GM21447 (cell line): ENCODE results near the gene CMIP.
"Not testable (repeated sequence)": the region's sequence is repeated elsewhere in the genome, so short reads cannot be mapped to it uniquely, and the experiment has no call there.

Experiments
- ATAC-seq: cut with Tn5 transposase; IDR thresholded peaks from one replicate; pipeline ENCODE4 v1.9.1; 2021; ENCODE audit not compliant: unreplicated experiment

CMIP gene

GRCh38 chr16:81444448-81445121 is at the start of gene CMIP:
CMIP (plus strand) TSS chr16:81444808.
- ATAC-seq, result peak; percentile 59

DNA sequence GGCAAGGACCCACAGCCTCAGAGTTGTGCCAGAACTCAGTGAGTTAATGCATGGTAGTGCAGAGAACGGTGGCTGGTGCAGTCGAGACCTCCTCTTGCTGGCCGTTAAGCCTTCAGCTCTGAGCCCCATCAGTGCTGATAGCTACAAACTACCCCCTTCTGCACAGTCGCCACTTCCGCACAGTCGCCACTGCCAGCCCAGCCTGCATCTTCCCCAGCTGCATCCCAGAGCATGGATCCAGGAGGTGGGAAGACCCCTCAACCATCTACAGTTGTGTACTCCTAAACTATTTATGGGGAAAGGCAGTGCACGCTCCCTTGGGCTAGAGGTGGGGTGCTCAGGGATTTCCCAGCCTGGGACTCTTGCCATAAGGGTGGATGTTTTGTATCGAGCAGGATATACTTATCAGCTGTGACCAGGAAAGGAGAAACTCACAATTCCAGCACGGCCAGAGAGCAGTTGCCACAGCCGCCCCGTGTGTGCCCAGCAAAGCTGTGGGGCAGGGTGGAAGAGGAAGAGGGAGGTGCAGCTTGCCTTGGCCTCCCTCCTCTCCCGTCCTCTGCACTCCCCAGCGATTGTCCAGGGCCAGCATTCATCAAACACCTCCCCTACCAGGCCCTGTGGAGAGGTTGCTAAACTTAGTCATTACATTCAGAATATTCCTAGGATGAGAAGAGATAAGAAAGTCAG is 49.5 kb upstream of the CMIP start:
- no peak for ATAC-seq

GRCh38 chr16:81397058-81397878 is 47.3 kb upstream of the CMIP start:
- no peak for ATAC-seq

DNA sequence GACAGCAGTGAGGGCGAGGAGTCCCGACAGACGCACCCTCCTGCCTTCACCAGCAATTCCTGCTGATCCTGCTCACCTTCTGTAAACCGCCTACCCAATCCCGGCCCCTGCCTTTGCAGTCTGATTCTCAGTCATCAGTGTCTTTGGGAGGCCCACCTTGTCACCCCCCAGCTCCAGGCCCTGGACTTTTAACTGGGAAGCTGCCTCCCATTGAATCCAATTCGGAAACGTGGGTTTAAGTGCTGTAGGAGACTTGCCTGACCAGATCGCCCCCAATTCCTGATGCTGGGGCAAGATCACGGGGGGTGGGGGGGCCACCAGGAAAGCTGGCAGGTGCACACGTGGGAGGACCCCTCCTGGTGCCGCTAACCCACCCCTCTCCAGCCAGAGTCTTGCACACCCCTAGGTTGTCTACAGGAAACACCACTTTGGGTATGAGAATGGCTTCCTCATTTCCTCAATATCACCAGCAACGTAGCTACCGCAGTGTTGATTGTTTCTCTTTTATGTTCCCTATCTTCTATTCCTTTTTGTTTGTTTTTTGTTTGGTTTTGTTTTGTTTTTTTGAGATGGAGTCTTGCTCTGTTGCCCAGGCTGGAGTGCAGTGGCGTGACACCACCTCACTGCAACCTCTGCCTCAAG is 46.6 kb upstream of the CMIP start:
- no peak for ATAC-seq

DNA sequence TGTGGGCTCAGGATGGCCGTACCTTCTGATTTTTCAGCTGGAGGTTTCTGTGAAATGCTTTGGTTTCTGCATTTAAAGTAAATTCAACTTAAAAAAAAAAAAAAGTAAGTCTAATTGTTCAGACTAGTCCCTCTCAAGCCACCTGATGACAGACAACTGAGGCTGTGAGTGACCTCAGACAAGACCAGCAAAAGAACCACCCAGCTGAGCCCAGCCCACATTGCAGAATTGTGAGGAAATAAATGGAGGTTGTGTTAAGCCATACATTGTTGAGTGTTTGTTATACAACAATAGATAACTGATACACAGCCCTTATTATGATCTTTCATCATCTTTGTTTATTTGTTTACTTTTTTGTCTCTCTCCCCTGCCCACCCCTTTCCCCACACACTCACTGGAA is 44.7 kb upstream of the CMIP start:
- no peak for ATAC-seq

DNA sequence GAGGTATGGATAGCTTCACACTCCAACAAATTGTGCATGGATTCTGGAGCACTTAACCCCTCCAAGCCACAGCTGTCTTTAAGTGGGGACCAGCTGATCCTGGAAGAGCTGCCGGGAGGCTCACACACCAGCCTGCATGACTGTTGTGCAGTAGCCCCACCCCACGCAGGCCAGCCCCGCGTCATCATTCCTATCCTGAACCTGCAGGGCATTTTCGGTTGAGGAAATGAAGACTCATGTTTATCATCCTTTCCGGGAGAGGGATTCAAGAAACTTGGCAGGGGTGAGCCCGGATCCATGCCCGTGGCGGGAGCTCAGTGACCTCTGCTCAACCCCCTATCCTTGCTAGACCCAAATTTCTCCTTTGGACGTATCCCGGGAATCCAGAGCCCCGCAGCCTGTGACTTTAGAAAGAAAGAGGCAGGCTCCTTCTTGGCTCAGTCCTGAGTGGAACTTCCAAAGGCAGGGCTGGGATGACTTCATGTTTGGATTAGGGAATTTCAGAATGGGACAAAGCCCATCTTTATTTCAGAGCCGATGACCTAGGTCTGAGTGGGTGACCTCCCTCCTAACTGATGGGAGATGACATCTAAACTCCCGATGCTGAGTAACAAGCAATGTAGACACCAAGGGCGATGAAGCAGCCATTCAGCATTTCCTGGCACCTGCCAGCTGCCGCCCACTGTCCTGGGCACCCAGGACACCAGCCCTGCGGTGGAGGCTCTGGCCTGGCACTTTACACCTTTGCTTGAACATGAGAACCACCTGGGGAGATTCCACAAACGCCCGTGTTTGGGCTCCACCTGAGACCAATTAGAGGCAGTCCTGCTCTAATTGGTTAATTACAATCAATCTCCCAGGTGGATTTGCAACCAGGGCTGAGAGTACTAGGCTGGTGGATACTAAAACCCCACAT is 43.3 kb upstream of the CMIP start:
- ATAC-seq, result no peak

GRCh38 chr16:81403208-81403600 is 41.4 kb upstream of the CMIP start:
- ATAC-seq, result no peak

GRCh38 chr16:81403601-81404391 is 40.8 kb upstream of the CMIP start:
- peak; percentile 87 for ATAC-seq

GRCh38 chr16:81405002-81405401 is 39.6 kb upstream of the CMIP start:
- ATAC-seq, result not testable (repeated sequence)

GRCh38 chr16:81405702-81406113 is 38.9 kb upstream of the CMIP start:
- no peak for ATAC-seq

DNA sequence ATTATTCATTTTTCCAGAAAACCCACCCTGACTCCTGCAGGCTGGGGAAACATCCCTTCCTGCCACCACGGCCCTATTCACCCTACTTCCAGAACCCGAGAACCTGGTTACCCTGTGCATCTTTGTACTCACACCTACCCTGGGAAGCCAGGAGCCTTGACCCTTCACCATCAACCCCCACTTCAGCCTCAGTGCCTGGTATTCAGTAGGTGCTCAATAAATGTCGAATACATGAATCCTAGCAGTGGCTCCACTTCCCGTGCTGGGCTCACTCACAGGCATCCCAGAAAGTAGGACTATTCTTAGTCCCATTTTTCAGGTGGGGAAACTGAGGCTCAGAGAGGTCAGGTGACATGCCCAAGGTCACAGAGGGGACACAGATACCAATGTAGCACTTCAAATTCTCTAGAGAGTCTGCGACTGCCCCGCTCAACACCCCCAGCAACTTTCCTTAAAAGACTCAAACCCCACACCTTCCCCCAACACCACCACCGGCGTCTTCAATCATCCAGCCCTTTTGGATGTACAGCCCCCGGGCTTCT is 36.1 kb upstream of the CMIP start:
- ATAC-seq, result no peak

DNA sequence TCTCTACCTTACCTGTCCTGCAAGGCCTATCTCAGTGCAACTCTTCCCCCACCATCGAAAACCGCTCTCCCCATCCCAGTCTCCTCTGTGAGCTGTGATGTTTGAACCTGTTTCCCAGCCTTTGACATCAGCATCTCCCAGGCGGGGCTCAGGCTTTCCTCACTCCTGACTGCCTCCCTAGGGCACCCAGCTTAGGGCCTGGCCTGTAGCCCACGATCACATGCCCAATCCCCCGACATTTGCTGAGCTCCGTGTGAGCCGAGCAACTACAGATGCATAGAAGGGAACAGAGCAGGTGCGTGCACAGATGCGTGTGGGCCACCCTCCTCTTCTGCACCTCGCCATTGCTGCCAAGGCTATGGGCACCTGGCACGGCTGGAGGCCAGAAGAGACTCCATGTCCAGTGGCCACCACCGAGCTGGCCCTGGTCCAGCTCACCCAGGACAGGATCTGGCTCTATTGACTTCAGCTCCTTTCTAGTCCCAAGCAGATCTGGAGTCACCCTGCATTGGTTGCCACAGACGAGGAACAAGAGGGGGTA is 35.5 kb upstream of the CMIP start:
- ATAC-seq, result no peak

GRCh38 chr16:81410643-81411293 is 33.8 kb upstream of the CMIP start:
- no peak for ATAC-seq

DNA sequence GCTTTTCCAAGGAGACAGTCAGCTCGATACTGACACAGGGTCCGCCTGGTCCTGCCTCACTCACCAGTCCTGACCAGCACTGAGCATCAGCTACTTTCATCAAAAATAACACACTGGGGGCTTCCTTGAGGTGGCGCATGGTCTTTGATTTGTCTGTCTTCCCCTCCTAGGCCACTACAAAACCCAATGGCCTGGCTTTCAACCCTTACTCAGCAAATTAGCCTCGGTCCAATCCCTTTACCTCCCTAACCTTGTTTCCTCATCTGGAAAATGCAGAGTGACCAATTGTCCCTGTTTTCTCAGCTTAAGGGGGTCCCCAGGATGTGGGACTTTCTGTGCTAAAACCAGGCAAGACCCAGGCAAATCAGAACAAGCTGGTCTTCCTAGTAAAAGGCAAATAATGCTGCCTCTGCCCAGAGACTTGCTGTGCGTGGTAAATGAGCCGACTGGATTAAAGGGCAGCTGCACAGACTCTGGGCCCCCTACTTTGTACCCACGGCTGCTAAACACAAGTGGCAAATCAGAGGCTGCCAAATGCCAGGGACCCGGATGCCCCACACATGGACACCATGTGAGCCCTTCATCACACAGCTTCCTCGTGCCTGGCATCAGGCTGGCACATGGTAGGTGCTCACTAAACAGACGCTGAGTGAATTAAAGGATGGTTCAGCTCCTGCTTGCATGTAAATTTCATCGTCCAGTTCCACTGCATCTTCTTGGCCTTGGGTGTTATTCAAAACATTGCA is 31.2 kb upstream of the CMIP start:
- ATAC-seq, result no peak

DNA sequence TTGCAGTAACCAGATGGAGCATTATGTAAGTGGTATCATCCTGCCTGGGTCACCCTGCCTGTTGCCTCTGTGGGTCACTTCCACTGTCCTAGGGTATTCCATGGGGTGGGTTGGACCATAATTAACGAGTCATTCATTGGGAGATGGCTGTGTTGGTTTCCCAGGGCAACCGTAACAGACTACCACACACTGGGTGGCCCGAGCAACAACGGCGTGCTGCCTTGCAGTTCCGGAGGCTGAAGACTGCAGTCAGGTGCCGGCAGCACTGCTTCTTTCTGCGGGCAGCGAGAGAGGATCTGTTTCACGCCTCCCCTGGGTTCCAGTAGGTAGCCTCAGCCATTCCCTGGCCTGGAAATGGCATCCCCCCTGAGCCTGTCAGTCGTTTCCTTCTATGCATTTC is 28.9 kb upstream of the CMIP start:
- no peak for ATAC-seq

GRCh38 chr16:81416749-81417148 is 27.9 kb upstream of the CMIP start:
- ATAC-seq, result no peak

GRCh38 chr16:81417210-81417609 is 27.4 kb upstream of the CMIP start:
- no peak for ATAC-seq

DNA sequence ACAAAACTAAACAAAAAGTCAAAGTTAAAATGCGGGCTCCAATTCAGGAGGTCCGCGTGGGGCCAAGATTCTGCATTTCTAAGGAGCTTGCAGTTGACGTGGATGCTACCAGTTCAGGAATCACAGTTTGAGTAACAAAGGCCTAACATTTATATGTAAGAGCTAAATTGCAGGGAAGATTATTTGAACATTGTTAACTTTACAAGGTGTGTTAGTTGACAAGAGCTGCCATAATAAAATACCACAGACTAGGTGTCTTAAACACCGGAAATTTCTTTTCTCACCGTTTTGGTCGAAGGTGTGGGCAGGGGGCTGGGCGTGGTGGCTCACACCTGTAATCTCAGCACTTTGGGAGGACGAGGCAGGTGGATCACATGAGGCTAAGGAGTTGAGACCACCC is 24.8 kb upstream of the CMIP start:
- no peak for ATAC-seq
